HG03439 (cell line): Measurements from ENCODE around the gene MVB12B.

ENCODE experiments used
- ATAC-seq: cut with Tn5 transposase; IDR thresholded peaks from one replicate; pipeline ENCODE4 v1.9.1; 2021; ENCODE audit warnings: mild to moderate bottlenecking, moderate library complexity; ENCODE audit not compliant: unreplicated experiment

Gene MVB12B

GRCh38 chr9:126401581-126401980 is 75.0 kb downstream of the MVB12B start:
- ATAC-seq: no peak

GRCh38 chr9:126403397-126403796 is 76.8 kb downstream of the MVB12B start:
- ATAC-seq: no peak

- ATAC-seq: no peak
These were observed 77.8 kb downstream of the MVB12B start for GRCh38 chr9:126404459-126404858.

- ATAC-seq: no peak
These were observed 79.5 kb downstream of the MVB12B start for GRCh38 chr9:126406075-126406667.

- ATAC-seq: no peak
These were observed 80.7 kb downstream of the MVB12B start for GRCh38 chr9:126407114-126407870.

GRCh38 chr9:126408004-126408403 is 81.4 kb downstream of the MVB12B start:
- ATAC-seq: no peak

GRCh38 chr9:126410229-126410628 is 83.6 kb downstream of the MVB12B start:
- no peak for ATAC-seq

GRCh38 chr9:126411225-126411947 is 84.8 kb downstream of the MVB12B start:
- peak; percentile 85 for ATAC-seq

GRCh38 chr9:126411948-126412284 is 85.3 kb downstream of the MVB12B start:
- ATAC-seq: no peak

- no peak for ATAC-seq
These were observed 86.3 kb downstream of the MVB12B start for GRCh38 chr9:126412905-126413304.

GRCh38 chr9:126413391-126414068 is 86.9 kb downstream of the MVB12B start:
- no peak for ATAC-seq

- ATAC-seq: no peak
These were observed 89.2 kb downstream of the MVB12B start for GRCh38 chr9:126415741-126416370.

- ATAC-seq: no peak
These were observed 90.4 kb downstream of the MVB12B start for GRCh38 chr9:126417043-126417442.

- no peak for ATAC-seq
These were observed 91.1 kb downstream of the MVB12B start for GRCh38 chr9:126417684-126418083.

- no peak for ATAC-seq
These were observed 92.0 kb downstream of the MVB12B start for GRCh38 chr9:126418608-126419007.

- no peak for ATAC-seq
These were observed 92.8 kb downstream of the MVB12B start for GRCh38 chr9:126419475-126419874.

GRCh38 chr9:126420135-126420534 is 93.5 kb downstream of the MVB12B start:
- no peak for ATAC-seq

GRCh38 chr9:126420643-126421564 is 94.3 kb downstream of the MVB12B start:
- ATAC-seq: no peak

GRCh38 chr9:126421567-126422428 is 95.2 kb downstream of the MVB12B start:
- ATAC-seq: no peak
